IMR-90 (cell line): ENCODE measurements around the gene PTPRN2. TPM values are rescaled to one million over a fixed set of nuclear protein-coding genes. Genes with fewer than 3 reads are reported as not detected.

Source experiments
- ATAC-seq: fragments of 200-7000 bp; cut with Tn5 transposase; 2 replicates; pipeline ENCODE4 v1.9.1; 2020; ENCODE audit warnings: low read depth, mild to moderate bottlenecking, moderate library complexity
- BruUV-seq: library from RNA; stranded (reverse); fragments of 400-500 nt; replicated peaks from 2 replicates; lab custom pipeline; 2021; lab: Mats Ljungman, UMichigan
- CTCF ChIA-PET: fragments of 300-600 bp; formaldehyde crosslinking; extraction: SDS; loops from one replicate; lab custom pipeline; 2021; ENCODE audit warnings: antibody characterized with exemption; lab: Yijun Ruan, JAX
- POLR2A ChIA-PET: fragments of 300-600 bp; sonication (Branson Sonifier 250); formaldehyde crosslinking; loops from one replicate; lab custom pipeline; 2022; ENCODE audit warnings: antibody characterized with exemption; ENCODE audit not compliant: unreplicated experiment; lab: Charles Lee
- DNase-seq: peaks from one replicate; pipeline ENCODE4 v3.0.0; 2013
- H2AFZ ChIP-seq: replicated peaks from 2 replicates; pipeline ENCODE3; 2013; ENCODE audit warnings: low read length, mild to moderate bottlenecking; ENCODE audit not compliant: poor library complexity
- H2AK5ac ChIP-seq: 2 replicates; pipeline ENCODE4 v1.6.1; 2013; ENCODE audit warnings: low read depth, low read length, inconsistent platforms
- H2AK9ac ChIP-seq: replicated peaks from 2 replicates; pipeline ENCODE3; 2013; ENCODE audit warnings: mild to moderate bottlenecking, low read depth, low read length, moderate library complexity; ENCODE audit not compliant: poor library complexity
- H2BK120ac ChIP-seq: 2 replicates; pipeline ENCODE4 v1.6.1; 2013; ENCODE audit warnings: low read depth, low read length, inconsistent platforms
- H2BK15ac ChIP-seq: 3 replicates; pipeline ENCODE4 v1.6.1; 2013; ENCODE audit warnings: low read depth, low read length, inconsistent platforms
- H2BK20ac ChIP-seq: 2 replicates; pipeline ENCODE4 v1.6.1; 2013; ENCODE audit warnings: low read depth, mild to moderate bottlenecking, inconsistent platforms, low read length, moderate library complexity
- H2BK5ac ChIP-seq: 2 replicates; pipeline ENCODE4 v1.6.1; 2013; ENCODE audit warnings: mild to moderate bottlenecking, low read depth, low read length, inconsistent platforms; ENCODE audit not compliant: poor library complexity, severe bottlenecking
- H3K14ac ChIP-seq: replicated peaks from 2 replicates; pipeline ENCODE4 v1.6.1; 2013; ENCODE audit warnings: low read depth, low read length, inconsistent platforms
- H3K18ac ChIP-seq: 2 replicates; pipeline ENCODE4 v1.6.1; 2013; ENCODE audit warnings: low read depth, low read length, control low read depth
- H3K23ac ChIP-seq: 2 replicates; pipeline ENCODE4 v1.6.1; 2013; ENCODE audit warnings: low read depth, low read length, inconsistent platforms
- H3K27ac ChIP-seq: 2 replicates; pipeline ENCODE4 v1.5.1; 2013; ENCODE audit warnings: mild to moderate bottlenecking, control low read depth, low read length; ENCODE audit not compliant: insufficient read depth
- H3K27me3 ChIP-seq: 2 replicates; pipeline ENCODE4 v1.6.1; 2013; ENCODE audit warnings: low read length; ENCODE audit not compliant: control insufficient read depth, insufficient read depth
- H3K36me3 ChIP-seq: 2 replicates; pipeline ENCODE4 v1.6.1; 2013; ENCODE audit warnings: low read length, mixed read lengths; ENCODE audit not compliant: control insufficient read depth, insufficient read depth
- H3K4ac ChIP-seq: 2 replicates; pipeline ENCODE4 v1.6.1; 2013; ENCODE audit warnings: low read depth, low read length, inconsistent platforms
- H3K4me1 ChIP-seq: 2 replicates; pipeline ENCODE4 v1.6.1; 2013; ENCODE audit warnings: low read length, mixed read lengths; ENCODE audit not compliant: control insufficient read depth, insufficient read depth
- H3K4me2 ChIP-seq: 2 replicates; pipeline ENCODE4 v1.6.1; 2013; ENCODE audit warnings: low read depth, mild to moderate bottlenecking, control low read depth, low read length, moderate library complexity
- H3K4me3 ChIP-seq: 2 replicates; pipeline ENCODE4 v1.5.1; 2013; ENCODE audit warnings: low read depth, mild to moderate bottlenecking, control low read depth, low read length, moderate library complexity; ENCODE audit not compliant: insufficient read depth
- H3K56ac ChIP-seq: 2 replicates; pipeline ENCODE4 v1.6.1; 2013; ENCODE audit warnings: low read length, inconsistent platforms; ENCODE audit not compliant: insufficient read depth; ENCODE audit errors: extremely low read depth
- H3K79me1 ChIP-seq, 2 experiments: 2 replicates each; pipeline ENCODE4 v1.6.1; 2013; ENCODE audit warnings: low read length in 2 of 2, inconsistent platforms in 1 of 2, low read depth in 1 of 2
- H3K9ac ChIP-seq: 2 replicates; pipeline ENCODE4 v1.6.1; 2013; ENCODE audit warnings: low read depth, low read length, control low read depth
- H3K9me1 ChIP-seq: 2 replicates; pipeline ENCODE4 v1.6.1; 2013; ENCODE audit warnings: low read length, inconsistent platforms; ENCODE audit not compliant: insufficient read depth
- H3K9me3 ChIP-seq: 2 replicates; pipeline ENCODE4 v1.6.1; 2013; ENCODE audit warnings: low read length; ENCODE audit not compliant: control insufficient read depth, insufficient read depth
- H4K20me1 ChIP-seq: 2 replicates; pipeline ENCODE4 v1.6.1; 2013; ENCODE audit warnings: low read length, inconsistent platforms; ENCODE audit not compliant: insufficient read depth
- H4K5ac ChIP-seq: 2 replicates; pipeline ENCODE4 v1.6.1; 2013; ENCODE audit warnings: mild to moderate bottlenecking, low read depth, low read length, control low read depth
- H4K8ac ChIP-seq, 2 experiments: 2 replicates each; pipeline ENCODE4 v1.6.1; 2013; ENCODE audit warnings: low read depth in 2 of 2, low read length in 2 of 2, control low read depth in 1 of 2, inconsistent platforms in 1 of 2
- H4K91ac ChIP-seq: 2 replicates; pipeline ENCODE4 v1.6.1; 2013; ENCODE audit warnings: low read depth, low read length, inconsistent platforms; ENCODE audit not compliant: insufficient read depth
- CEBPB ChIP-seq: IDR thresholded peaks from 2 replicates; pipeline ENCODE4 v1.6.1; 2012; ENCODE audit warnings: low read depth, low read length, improper control_type of control experiment
- ELK1 ChIP-seq: fragments of 150-350 bp; IDR thresholded peaks from 2 replicates; pipeline ENCODE4 v1.6.1; 2016; ENCODE audit warnings: low read depth, mild to moderate bottlenecking, low read length, moderate library complexity, borderline replicate concordance
- MAFK ChIP-seq: IDR thresholded peaks from 2 replicates; pipeline ENCODE4 v1.6.1; 2012; ENCODE audit warnings: low read depth, low read length, improper control_type of control experiment
- MAZ ChIP-seq: IDR thresholded peaks from 2 replicates; pipeline ENCODE4 v1.6.1; 2012; ENCODE audit warnings: low read depth, mild to moderate bottlenecking, low read length, improper control_type of control experiment, moderate library complexity, borderline replicate concordance
- RFX5 ChIP-seq: IDR thresholded peaks from 2 replicates; pipeline ENCODE4 v1.8.0; 2012; ENCODE audit warnings: low read depth, mild to moderate bottlenecking, low read length, moderate library complexity
- SMC3 ChIP-seq: fragments of 150-350 bp; IDR thresholded peaks from 2 replicates; pipeline ENCODE4 v1.6.1; 2016; ENCODE audit warnings: low read depth, mild to moderate bottlenecking, antibody characterized with exemption, low read length, moderate library complexity
- USF2 ChIP-seq: fragments of 150-350 bp; IDR thresholded peaks from 2 replicates; pipeline ENCODE4 v1.6.1; 2017; ENCODE audit warnings: mild to moderate bottlenecking, antibody characterized with exemption, low read length, low read depth
- WGBS, 2 experiments: methylation state at CpG; one replicate each; pipeline versions ENCODE4 v1.1.5 to v1.1.7; 2013; ENCODE audit warnings: missing lambda C conversion rate in 2 of 2; ENCODE audit not compliant: insufficient read length in 1 of 2; ENCODE audit errors: extremely low coverage in 2 of 2; 5-methylcytosine and 5-hydroxymethylcytosine counted together
- dilution Hi-C: fragments of 300-500 bp; cut with HindIII; formaldehyde crosslinking; loops from one replicate; pipeline ENCODE4 v1.14.3; 2018; ENCODE audit warnings: low sequenced_read_pairs; ENCODE audit not compliant: unreplicated experiment
- in situ Hi-C: fragments of 300-500 bp; cut with MboI; formaldehyde crosslinking; loops from 3 replicates; pipeline ENCODE4 v1.14.3; 2019; ENCODE audit warnings: low sequenced_read_pairs, inconsistent platforms, mixed read lengths
- intact Hi-C: fragments of 100-400 bp; cut with micrococcal nuclease; formaldehyde crosslinking; loops from 2 replicates; pipeline ENCODE4 v1.10.0; 2022
- polyA plus RNA-seq, 3 experiments: library from polyadenylated mRNA; depleted of rRNA; stranded (reverse); fragments of >200 nt; gene quantifications; 2 replicates each; pipeline ENCODE4 v1.2.3, GENCODE V29; 2012; ENCODE audit warnings: low replicate concordance in 1 of 3
- total RNA-seq: library from RNA; depleted of rRNA; stranded (reverse); fragments of >200 nt; gene quantifications from 2 replicates; pipeline ENCODE4 v1.2.3, GENCODE V29; 2012

The PTPRN2 gene
- total and polyA plus RNA-seq, 2 of the 4 experiments (the other 2 are of a cell fraction): 0.03 TPM; not detected in 1

GRCh38 chr7:158432369-158433341, 155.0 kb downstream of the PTPRN2 start:
- H4K20me1 ChIP-seq: no peaks in the 10 kb centered on the region
- H3K4ac ChIP-seq: no peak overlapping the region
- no peaks in the 10 kb centered on the region for H3K9me1 ChIP-seq
- no peak overlapping the region for H3K27ac ChIP-seq
- no peak overlapping the region for H2BK5ac ChIP-seq
- H2AFZ ChIP-seq: no peak overlapping the region
- no peak for ATAC-seq
- H3K27me3 ChIP-seq: no peaks in the 10 kb centered on the region
- H3K4me1 ChIP-seq: no peaks in the 10 kb centered on the region
- H3K4me3 ChIP-seq: no peak overlapping the region
- no peak overlapping the region for H3K56ac ChIP-seq
- no peak overlapping the region for H3K9ac ChIP-seq
- POLR2A ChIA-PET: no interaction called here
- H4K91ac ChIP-seq: no peak overlapping the region
- no peaks in the 10 kb centered on the region for H3K36me3 ChIP-seq
- no peak overlapping the region for H4K8ac ChIP-seq
- BruUV-seq: no TSS peak
- no peak for TF ChIP-seq ELK1
- TF ChIP-seq CEBPB: no peak
- no peak for TF ChIP-seq SMC3
- TF ChIP-seq USF2: no peak
- TF ChIP-seq MAZ: no peak
- TF ChIP-seq RFX5: no peak
- no peak for TF ChIP-seq MAFK
- H3K79me1 ChIP-seq: no peaks in the 10 kb centered on the region
- intact Hi-C loops: no loop called here
- DNase-seq: no peak
- H2BK20ac ChIP-seq: no peak overlapping the region
- H2AK5ac ChIP-seq: no peak overlapping the region
- H4K5ac ChIP-seq: no peak overlapping the region
- dilution Hi-C loops: no loop called here
- no peak overlapping the region for H2AK9ac ChIP-seq
- no peak overlapping the region for H3K14ac ChIP-seq
- H3K4me2 ChIP-seq: no peak overlapping the region
- in situ Hi-C loops: no loop called here
- no peak overlapping the region for H2BK120ac ChIP-seq
- no peak overlapping the region for H3K23ac ChIP-seq
- peaks cover 46% of the 10 kb centered on the region for H3K9me3 ChIP-seq
- no CpG with 5 or more reads among the region's 17 CpGs for WGBS, 2 experiments
- CTCF ChIA-PET: no interaction called here
- H2BK15ac ChIP-seq: no peak overlapping the region
- no peak overlapping the region for H3K18ac ChIP-seq
